SKM-1 (cell line): ENCODE data around the gene UNC13B.
"Not testable (repeated sequence)": the region's sequence is repeated elsewhere in the genome, so short reads cannot be mapped to it uniquely, and the experiment has no call there.

Experiments
- DNase-seq: peaks from one replicate; lab custom pipeline; 2025; ENCODE audit not compliant: unreplicated experiment; lab: John Stamatoyannopoulos, UW

UNC13B gene

GRCh38 chr9:35162605-35163315 is 951 bp downstream of the UNC13B start:
- DNase-seq, result no peak

GRCh38 chr9:35163413-35163812 is 1.6 kb downstream of the UNC13B start:
- DNase-seq, result no peak

- no peak for DNase-seq
Observed at GRCh38 chr9:35164711-35165110, 2.9 kb downstream of the UNC13B start.

DNA sequence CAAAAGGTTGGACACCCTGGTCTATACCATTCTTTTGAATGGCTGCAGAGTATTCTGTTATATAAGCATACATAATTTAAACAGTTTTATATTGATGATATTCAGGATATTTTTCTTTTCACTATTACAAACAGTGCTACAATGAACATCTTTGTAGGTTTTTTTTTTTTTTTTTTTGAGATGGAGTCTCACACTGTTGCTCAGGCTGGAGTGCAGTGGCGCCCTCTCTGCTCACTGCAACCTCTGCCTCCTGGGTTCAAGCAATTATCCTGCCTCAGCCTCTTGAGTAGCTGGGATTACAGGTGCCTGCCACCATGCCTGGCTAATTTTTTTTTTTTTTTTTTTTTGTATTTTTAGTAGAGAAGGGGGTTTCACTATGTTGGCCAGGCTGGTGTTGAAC is 5.6 kb downstream of the UNC13B start:
- not testable (repeated sequence) for DNase-seq

DNA sequence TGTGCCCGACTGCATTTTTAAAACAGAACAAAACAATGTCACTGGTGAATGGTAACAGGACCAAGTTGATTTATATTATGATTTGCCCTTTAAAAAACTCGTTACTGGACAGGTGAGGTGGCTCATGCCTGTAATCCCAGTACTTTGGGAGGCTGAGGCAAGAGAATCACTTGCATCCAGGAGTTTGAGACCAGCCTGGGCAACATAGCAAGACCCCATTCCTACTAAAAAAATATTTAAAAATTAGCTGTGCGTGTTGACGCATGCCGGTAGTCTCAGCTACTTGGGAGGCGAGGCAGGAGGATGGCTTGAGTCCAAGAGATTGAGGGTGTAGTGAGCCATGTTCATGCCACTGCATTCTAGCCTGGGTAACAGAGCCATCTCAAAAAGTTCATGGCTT is 7.2 kb downstream of the UNC13B start:
- no peak for DNase-seq

GRCh38 chr9:35172878-35173277 is 11.1 kb downstream of the UNC13B start:
- no peak for DNase-seq

DNA sequence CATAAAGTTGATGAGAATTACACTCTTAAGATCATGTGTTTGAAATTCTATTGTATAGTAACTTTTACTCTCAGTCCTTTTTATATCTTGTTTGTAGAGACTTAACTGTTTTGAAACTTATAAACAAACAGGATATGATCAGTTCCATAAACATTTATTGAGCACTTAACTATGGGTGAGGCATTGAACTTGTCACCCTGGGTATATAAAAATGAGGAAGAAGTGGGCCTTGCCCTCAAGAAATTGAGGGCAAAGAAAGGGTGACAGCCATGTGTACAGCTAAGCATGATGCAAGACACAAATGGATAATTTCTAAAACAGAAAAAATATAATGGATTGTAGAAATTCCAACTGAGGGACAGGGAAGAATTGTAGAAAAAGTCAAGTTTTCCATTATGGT is 15.7 kb downstream of the UNC13B start:
- DNase-seq, result no peak

- no peak for DNase-seq
Observed at GRCh38 chr9:35179347-35180280, 17.8 kb downstream of the UNC13B start.

DNA sequence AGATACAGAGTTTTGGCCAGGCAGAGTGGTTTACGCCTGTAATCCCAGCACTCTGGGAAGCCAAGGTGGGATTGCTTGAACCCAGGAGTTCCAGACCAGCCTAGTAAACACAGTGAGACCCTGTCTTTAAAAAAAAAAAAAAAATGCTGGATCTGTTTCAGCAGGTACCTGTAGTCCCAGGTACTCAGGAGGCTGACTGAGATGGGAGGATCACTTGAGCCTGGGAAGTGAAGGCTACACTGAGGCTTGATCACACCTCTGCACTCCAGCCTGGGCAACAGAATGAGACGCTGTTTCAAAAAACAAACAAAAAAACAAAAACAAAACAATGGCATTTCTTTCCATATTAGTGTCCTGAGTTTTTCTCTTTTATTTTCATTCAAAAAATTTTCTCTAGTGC is 19.0 kb downstream of the UNC13B start:
- DNase-seq, result no peak

DNA sequence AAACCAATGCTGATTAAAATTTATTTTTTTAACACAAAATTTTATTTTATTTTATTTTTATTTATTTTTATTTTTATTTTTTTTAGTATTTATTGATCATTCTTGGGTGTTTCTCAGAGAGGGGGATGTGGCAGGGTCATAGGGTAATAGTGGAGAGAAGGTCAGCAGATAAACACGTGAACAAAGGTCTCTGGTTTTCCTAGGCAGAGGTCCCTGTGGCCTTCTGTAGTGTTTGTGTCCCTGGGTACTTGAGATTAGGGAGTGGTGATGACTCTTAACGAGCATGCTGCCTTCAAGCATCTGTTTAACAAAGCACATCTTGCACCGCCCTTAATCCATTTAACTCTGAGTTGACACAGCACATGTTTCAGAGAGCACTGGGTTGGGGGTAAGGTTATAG is 20.6 kb downstream of the UNC13B start:
- not testable (repeated sequence) for DNase-seq

DNA sequence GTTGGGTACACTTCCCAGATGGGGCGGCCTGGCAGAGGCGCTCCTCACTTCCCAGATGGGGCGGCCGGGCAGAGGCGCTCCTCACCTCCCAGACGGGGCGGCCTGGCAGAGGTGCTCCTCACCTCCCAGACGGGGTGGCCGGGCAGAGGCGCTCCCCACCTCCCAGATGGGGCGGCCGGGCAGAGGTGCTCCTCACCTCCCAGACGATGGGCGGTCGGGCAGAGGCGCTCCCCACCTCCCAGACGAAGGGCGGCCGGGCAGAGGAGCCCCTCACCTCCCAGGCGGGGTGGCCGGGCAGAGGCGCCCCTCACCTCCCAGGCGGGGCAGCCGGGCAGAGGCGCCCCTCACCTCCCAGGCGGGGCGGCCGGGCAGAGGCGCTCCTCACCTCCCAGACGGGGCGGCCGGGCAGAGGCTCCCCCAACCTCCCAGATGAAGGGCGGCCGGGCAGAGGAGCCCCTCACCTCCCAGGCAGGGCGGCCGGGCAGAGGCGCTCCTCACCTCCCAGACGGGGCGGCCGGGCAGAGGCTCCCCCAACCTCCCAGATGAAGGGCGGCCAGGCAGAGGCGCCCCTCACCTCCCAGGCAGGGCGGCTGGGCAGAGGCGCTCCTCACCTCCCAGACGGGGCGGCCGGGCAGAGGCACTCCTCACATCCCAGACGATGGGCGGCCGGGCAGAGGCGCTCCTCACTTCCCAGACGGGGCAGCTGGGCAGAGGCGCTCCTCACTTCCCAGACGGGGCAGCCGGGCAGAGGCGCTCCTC is 21.4 kb downstream of the UNC13B start:
- not testable (repeated sequence) for DNase-seq

- DNase-seq, result not testable (repeated sequence)
Observed at GRCh38 chr9:35183755-35184480, 22.1 kb downstream of the UNC13B start.

GRCh38 chr9:35186524-35186923 is 24.7 kb downstream of the UNC13B start:
- no peak for DNase-seq

DNA sequence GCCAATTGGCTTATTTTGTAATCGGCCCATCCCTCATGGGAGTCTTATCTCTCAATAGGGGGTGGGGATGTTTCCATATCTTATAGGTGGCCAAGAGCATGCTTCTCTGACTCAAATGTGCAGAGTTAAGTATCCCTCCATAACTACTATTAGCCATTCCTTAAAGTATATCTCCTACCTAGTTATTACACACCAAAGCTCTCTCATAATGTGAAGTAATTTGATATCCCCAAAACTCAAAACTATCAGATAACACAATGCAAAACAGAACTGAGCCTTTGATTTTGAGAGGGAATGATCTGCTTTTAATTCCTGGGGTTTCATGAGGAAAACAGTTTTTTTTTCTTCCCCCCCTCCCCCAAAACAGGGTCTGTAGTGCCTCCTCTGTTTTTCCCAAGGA is 28.4 kb downstream of the UNC13B start:
- no peak for DNase-seq

DNA sequence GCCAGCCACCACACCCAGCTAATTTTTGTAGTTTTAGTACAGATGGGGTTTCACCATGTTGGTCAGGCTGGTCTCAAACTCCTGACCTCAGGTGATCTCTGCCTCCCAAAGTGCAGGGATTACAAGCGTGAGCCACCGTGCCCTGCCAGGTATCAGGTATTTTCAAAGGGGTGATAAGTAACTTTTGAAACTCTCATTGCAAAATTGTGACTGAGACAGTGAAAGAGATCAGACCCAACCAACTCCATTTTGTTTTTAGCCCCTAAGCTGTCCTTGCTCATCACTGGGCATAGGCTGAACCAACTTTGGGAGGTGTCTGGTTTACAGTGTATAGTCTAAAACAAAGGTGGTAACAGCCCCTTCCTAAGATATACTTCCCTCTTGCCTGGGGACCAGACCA is 29.3 kb downstream of the UNC13B start:
- DNase-seq, result no peak

- no peak for DNase-seq
Observed at GRCh38 chr9:35193762-35194161, 32.0 kb downstream of the UNC13B start.

DNA sequence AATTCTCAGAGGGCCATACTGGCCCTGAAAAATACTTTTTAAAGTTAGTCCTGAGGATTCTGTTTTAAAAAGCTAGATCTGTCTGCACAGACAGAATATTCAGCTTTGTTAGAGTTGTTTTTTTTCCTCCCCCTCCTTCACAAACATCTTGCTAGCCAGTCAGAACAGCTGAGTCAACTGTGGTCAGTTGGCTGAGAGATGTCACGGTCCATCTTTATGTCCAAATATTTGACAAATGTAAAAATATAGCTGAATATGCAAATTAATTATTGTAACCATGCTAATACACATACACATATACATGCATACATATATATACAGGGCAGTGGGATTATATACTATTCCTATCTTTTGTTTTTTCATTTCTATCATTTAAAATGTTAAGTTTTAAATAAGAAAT is 33.9 kb downstream of the UNC13B start:
- no peak for DNase-seq

DNA sequence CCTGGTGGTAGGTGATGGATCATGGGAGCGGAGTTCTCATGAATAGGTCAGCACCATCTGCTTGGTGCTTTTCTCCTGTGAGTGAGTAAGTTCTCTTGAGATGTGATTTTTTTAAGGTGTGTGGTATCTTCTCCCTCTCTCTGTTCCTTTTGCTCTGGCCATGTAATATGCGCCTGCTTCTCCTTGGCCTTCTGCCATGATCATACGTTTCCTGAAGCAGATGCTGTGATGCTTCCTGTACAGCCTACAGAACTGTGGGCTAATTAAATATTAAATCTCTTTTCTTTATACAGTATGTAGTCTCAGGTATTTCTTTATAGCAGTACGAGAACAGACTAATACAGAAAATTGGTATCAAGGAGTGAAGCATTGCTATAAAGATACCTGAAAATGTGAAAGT is 36.4 kb downstream of the UNC13B start:
- no peak for DNase-seq

- DNase-seq, result no peak
Observed at GRCh38 chr9:35203528-35203927, 41.7 kb downstream of the UNC13B start.

GRCh38 chr9:35205340-35205739 is 43.5 kb downstream of the UNC13B start:
- DNase-seq, result no peak

DNA sequence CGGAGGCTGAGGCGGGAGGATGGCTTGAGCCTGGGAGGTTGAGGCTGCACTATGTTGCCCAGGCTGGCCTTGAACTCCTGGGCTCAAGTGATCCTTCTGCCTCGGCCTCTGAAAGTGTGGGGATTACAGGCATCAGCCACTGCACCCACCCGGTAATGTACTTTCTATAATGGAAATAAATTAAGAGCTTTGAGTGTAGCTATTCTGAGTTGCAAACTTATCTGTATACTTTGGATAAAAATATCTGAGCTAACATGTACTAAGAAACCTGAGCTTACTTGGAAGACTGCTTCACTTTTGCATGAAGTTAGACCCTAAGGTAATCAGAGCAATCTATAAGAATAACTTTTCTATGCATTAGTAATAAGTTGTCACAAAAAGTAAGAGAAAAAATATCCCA is 50.0 kb downstream of the UNC13B start:
- no peak for DNase-seq
